ENCODE data around the gene CAMK2B. TPM values are rescaled to one million over a fixed set of nuclear protein-coding genes. Genes with fewer than 3 reads are reported as not detected.

Gene CAMK2B
- total RNA-seq, 1 donor from 2014 or later = not detected

GRCh38 chr7:44276571-44277221 is 48.7 kb downstream of the CAMK2B start:
- no peak for TF ChIP-seq CTCF (IDR thresholded peaks at IDR 0.05; ENCODE audit: insufficient read depth, low read length, severe bottlenecking)
- Histone ChIP-seq H3K27me3 (ENCODE audit: control insufficient read depth, insufficient read depth, low read length) (peaks cover 5% of the 10 kb centered on the region), H3K36me3 (ENCODE audit: control insufficient read depth, insufficient read depth, low read length) (no peaks in the 10 kb centered on the region), H3K4me3 (ENCODE audit: low read depth, low read length) (no peak overlapping the region)
- DNase-seq (ENCODE audit: low read depth) (no peak), FAIRE-seq (no peak)

- Histone ChIP-seq H3K4me3 (ENCODE audit: low read depth, low read length) (no peak overlapping the region), H3K36me3 (ENCODE audit: control insufficient read depth, insufficient read depth, low read length) (no peaks in the 10 kb centered on the region), H3K27me3 (ENCODE audit: control insufficient read depth, insufficient read depth, low read length) (peaks cover 5% of the 10 kb centered on the region)
- no peak for TF ChIP-seq CTCF (IDR thresholded peaks at IDR 0.05; ENCODE audit: insufficient read depth, low read length, severe bottlenecking)
- no peak for DNase-seq (ENCODE audit: low read depth)
- no peak for FAIRE-seq
Observed at GRCh38 chr7:44275957-44276570, 49.3 kb downstream of the CAMK2B start.

- no peak for FAIRE-seq
- TF ChIP-seq CTCF (IDR thresholded peaks at IDR 0.05; ENCODE audit: insufficient read depth, low read length, severe bottlenecking) = no peak
- Histone ChIP-seq H3K36me3 (ENCODE audit: control insufficient read depth, insufficient read depth, low read length) (no peaks in the 10 kb centered on the region), H3K27me3 (ENCODE audit: control insufficient read depth, insufficient read depth, low read length) (peaks cover 5% of the 10 kb centered on the region), H3K4me3 (ENCODE audit: low read depth, low read length) (no peak overlapping the region)
- DNase-seq (ENCODE audit: low read depth) = no peak
Observed at GRCh38 chr7:44275146-44275545, 50.2 kb downstream of the CAMK2B start.

- Histone ChIP-seq H3K27me3 (ENCODE audit: control insufficient read depth, insufficient read depth, low read length) (peaks cover 5% of the 10 kb centered on the region), H3K4me3 (ENCODE audit: low read depth, low read length) (no peak overlapping the region), H3K36me3 (ENCODE audit: control insufficient read depth, insufficient read depth, low read length) (no peaks in the 10 kb centered on the region)
- DNase-seq (ENCODE audit: low read depth) (no peak), FAIRE-seq (no peak)
- TF ChIP-seq CTCF (IDR thresholded peaks at IDR 0.05; ENCODE audit: insufficient read depth, low read length, severe bottlenecking) = no peak
Observed at GRCh38 chr7:44274623-44274975, 50.8 kb downstream of the CAMK2B start.

- Histone ChIP-seq H3K36me3 (ENCODE audit: control insufficient read depth, insufficient read depth, low read length) (no peaks in the 10 kb centered on the region), H3K27me3 (ENCODE audit: control insufficient read depth, insufficient read depth, low read length) (peaks cover 5% of the 10 kb centered on the region), H3K4me3 (ENCODE audit: low read depth, low read length) (no peak overlapping the region)
- no peak for DNase-seq (ENCODE audit: low read depth)
- no peak for FAIRE-seq
- TF ChIP-seq CTCF (IDR thresholded peaks at IDR 0.05; ENCODE audit: insufficient read depth, low read length, severe bottlenecking) = no peak
Observed at GRCh38 chr7:44273681-44274622, 51.4 kb downstream of the CAMK2B start.
